GM19023 (cell line): Measurements from ENCODE around the gene GPD1.

Experiments
- ATAC-seq: cut with Tn5 transposase; IDR thresholded peaks from one replicate; pipeline ENCODE4 v1.9.1; 2021; ENCODE audit warnings: mild to moderate bottlenecking, moderate library complexity; ENCODE audit not compliant: unreplicated experiment

The GPD1 gene

DNA sequence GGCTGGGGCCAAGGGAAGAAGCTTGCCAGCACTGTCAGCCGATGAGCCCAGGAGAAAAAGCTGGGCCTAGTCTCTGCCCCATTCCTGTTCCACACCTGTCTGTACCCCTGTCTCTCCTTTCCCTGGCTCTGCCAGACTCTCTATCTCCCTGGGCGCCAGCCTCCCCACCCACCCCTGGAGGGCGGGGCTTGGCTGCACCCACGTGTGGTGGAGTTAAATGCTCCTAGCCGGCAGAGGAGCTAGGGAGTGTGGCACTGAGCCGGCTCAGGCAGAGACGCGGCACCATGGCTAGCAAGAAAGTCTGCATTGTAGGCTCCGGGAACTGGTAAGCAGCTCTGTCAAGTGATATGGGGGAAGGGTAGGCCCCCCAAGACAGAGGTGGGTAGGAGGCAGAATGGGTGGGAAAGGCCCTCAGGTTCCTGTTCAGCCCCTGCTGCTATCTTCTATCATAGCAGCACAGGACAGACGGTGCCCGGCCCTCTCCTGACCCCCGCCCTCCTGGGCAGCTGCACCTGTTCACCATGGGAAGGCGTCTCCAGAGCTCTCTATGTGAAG, at the start of gene GPD1:
Gene GPD1, plus strand, starts transcription at position 242 of the 555 bp plus-strand sequence. Its CDS starts 43 bp downstream, at position 285.
- ATAC-seq = no peak

DNA sequence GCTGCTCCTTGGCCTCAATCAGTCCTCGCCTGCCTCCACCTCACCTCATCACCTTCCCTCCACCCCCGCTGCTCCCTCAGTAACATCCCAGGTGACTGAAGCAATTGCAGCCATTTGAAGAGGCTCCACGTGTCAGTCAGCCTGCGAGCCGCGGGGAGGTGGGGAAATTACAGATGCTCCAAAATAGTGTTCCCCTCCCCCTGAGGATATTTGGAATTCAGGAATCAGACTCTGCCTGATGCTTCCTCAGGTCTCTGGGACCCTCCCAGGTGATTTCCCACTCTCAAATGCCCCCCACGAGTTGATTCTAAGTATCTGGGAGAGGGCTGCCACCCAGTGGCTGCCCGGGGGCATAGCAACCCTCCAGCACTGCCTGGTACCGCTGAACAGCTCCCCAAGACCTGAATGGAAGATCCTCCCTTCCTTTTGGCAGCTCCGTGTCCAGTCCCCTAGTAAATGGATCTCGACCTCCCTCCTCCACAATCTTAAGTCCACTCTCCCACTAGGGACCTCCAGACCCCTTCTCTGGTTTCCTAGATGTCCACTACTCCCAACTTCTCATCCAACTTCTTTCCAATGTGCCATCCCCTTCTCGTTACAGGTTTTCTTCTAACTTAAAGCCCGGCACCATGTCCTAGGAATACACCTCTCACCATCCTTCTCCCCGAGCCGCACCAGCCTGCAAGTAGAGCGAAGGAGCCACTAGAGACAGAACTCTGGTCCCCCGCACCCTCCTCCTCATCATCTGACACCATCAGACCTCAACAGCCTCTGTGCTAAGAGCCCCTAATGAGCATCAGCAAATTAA, 47.8 kb upstream of the GPD1 start:
- no peak for ATAC-seq

DNA sequence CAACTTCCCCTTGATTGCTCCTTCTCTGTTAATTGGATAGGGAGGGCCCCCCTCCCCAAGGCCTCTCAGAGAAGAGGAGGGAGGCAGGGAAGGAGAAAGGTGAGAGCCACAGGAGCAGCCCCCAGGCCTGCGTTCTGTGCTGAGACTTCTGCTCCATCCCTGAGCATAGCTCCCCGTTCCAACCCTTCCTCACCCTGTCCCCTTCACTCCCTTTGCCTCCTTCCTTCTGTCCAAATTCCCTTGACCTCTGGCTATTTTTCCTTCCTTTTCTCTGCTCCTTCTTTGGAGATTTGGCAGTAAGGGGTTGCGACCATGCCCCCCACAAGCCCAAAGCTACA, 47.2 kb upstream of the GPD1 start:
- ATAC-seq = no peak

DNA sequence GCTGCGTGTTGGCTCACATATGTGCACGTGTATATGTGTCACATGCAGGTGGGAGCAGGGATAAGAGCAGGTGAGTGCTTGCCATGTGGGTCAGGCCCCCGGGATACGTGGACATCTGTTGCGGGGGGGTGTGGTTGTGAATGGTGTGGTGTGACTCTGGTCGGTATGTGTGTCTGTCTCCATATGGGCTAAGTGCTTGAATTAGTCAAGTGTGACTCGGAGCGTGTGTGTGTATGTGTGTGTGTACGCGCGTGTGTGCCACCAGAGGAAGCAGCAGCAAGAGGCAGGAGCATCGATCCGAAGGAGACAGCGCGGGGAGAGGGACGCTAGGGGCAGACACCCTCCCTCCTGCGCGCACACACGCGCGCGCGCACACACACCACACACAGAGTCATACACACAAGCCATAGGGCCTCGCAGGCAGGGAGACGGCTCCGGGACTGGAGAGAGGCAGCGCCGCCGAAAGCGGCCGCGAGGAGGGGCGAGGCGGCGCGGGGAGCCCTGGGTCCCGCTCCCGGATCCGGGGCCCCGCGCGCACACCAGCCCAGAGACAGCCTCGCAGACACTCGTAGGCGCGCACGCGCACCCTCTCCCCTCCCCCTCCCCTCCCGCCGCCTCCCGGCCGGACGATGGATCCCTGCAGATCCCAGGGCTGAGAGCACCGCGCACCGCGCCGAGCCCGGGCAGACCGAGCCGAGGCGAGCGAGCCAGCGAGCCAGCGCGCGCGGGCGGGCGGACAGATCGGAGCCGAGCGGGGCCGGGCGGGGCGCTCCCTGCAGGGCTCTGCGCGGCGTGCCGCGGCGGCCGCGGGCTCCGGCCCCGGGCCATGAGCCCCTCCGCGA, 46.6 kb upstream of the GPD1 start, which contains the start of gene ASIC1:
Gene ASIC1, plus strand, starts transcription at position 597 of the 842 bp plus-strand sequence. CDS start 1,171 bp downstream, outside the sequence.
- ATAC-seq = no peak

DNA sequence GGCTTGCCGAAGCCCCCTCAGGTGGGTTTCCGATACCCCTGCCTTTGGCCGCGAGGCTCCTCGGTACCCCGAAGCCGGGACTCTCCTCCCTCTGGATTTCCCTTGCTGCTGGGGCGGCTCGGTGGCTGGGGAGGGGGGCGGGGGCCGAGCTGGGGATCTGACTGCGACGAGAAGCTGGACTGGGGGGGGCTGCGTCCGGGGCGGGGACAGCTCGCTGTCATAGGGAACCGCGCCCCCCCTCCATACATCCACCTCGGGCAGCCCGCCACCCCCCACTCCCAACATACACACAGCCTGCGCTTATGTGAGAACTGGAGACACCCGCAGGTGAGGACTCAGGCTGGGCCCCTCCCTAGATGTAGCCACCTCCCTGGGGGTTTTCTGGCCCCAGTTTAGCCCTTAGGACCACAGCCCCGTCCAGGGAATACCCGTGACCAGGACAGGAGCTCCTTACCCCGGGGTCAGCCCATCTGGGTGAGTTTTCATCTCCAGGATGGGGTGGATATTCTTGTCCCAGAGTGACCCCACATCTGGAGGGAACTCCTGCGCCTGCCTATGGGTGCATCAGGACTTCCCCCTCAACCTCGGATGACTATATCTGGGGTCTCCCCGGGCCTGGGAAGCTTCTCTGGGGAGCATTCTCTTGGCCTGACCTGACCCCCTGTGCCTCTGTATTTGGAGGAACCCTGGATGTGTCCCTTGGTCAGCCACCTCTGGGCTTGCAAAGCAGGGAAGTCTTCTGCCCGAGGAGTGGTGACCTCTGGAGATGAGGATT, 45.7 kb upstream of the GPD1 start:
- no peak for ATAC-seq

DNA sequence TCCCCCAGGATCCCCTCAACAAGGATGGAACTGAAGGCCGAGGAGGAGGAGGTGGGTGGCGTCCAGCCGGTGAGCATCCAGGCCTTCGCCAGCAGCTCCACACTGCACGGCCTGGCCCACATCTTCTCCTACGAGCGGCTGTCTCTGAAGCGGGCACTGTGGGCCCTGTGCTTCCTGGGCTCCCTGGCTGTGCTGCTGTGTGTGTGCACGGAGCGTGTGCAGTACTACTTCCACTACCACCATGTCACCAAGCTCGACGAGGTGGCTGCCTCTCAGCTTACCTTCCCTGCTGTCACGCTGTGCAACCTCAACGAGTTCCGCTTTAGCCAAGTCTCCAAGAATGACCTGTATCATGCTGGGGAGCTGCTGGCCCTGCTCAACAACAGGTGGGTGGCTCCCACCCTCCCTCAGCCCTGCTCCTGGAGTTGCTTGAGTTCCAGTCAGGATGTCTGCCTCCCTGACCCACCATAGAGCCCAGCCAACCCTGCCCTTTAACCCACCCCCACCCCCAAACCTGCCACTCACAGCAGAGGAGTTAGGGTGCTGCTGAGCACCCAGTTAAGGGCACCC, 45.0 kb upstream of the GPD1 start:
- ATAC-seq = no peak

DNA sequence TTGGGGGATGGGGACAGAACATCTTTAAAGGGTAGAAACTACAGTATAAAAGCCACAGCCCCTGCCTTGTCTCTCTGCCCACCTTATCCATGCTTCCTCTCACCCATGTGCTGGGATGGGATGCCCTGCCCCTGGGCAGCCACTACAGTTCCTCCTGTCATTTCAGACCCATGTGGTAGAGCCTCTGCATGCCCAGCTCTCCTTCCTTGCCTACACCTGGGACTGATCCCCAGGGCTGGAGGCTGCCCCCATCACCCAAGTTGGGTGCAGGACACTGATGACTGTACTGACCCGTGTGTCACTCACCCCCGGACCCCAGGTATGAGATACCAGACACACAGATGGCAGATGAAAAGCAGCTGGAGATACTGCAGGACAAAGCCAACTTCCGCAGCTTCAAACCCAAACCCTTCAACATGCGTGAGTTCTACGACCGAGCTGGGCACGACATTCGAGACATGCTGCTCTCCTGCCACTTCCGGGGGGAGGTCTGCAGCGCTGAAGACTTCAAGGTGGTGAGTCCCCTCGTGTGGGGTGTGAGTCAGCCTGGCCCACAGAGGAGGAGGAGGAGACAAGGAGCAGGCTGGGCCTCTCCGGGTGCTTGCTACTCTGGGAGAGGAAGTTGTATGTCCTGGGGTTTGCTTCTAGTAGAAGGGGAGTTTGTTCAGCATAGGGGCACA, 44.2 kb upstream of the GPD1 start:
- ATAC-seq = no peak

DNA sequence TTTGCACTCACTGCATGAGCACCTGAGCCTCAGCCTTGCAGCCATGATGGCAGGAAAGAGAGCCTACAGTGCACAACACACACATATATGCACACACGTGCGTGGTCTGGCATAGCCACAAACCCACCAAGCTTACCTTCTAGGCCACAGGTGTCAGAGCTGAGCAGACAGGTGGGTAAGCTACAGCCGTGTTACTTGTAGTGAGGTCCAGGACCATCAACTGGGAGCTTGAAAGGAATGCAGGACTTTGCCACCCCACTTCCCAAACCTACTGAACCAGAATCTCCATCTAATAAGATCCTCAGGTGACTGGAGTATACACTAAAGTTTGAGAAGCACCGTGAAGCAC, 43.7 kb upstream of the GPD1 start:
- no peak for ATAC-seq

DNA sequence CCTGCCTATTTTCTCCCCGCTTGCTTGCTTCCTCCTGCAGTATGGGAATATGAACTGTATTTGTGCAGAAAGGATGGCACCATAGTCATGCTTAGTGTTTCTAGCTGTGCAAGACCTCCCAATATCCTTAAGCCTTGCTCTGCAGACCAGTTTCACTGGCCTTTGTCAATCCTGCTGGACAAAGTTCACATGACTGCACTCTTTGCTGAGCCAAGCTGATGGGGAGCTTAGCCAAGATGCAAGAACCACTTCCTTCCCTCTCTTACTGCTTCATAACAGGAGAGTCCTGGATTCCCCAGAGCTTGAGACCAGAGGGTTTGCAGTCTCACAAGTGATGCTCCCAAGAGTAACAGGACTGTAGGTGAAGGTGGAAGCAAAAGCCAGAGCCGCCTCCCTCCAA, 42.6 kb upstream of the GPD1 start:
- no peak for ATAC-seq

DNA sequence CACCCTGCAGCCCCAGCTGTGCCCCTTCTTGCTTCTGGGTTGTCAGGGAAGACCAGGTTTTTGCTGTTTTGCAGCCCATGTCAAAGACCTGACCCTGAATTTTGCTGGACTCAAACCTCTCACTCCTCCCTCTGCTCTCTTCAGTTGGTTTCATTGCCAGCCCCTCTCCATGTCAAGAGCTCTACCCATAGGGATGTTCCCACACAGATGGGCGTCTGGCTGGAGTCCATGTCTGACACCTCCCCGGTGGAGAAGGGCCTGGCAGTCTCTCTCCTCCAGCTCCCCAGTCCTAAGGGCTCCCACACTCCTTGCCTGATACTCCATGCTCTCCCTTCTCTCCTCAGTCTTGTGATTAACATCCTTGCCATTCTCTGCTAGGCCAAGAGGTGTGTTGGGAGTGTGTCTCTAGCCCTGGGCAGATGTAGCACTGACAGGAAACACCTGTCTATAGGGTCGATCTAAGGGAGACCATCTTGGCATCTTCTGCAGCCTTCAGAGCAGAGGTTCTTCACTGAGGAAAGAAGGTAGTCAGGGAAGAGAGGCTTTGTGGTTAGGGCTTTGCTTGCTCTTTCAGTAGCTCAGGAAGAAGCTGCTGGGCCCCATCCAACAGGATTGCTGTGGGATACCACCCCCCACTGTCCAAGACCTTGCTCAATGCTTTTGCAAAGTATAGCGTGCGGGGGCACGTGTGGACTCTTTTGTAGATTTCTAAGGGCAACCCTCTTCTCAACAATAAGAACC, 41.7 kb upstream of the GPD1 start:
- no peak for ATAC-seq

DNA sequence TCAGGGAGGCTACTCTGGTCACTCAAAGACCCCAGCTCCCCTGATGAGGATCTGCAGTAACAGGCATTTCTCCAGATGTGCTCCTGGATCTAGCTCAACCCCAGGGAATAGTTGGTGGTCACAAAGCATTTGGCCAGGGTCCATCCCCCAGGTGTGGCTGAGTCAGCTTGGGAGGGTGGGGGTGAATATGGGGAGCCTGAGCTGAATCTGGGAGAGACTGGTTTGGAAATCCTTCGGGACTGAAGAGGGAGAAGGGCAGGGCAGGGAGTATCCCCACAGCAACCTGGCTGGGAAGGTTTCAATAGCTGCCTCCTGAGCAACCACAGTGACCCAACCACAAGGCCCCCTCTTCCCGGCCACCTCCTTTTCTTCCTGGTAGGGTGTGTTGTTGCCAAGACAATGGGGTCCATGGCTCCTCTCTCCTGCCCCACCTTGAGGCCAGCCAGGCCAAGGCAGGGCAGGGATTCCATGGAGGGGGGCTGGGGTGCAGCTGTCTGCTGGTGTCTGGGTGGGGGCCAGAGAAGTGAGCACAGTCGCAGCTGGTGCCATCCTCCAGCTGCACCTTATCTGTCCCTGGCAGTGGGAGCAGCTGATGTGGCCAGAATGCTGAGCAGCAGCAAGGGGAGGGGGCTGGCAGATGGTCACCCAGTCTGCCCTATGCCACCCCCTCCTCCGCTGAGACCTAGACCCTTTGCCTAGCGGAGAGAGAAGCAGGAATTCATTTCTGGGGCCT, 40.9 kb upstream of the GPD1 start:
- no peak for ATAC-seq

DNA sequence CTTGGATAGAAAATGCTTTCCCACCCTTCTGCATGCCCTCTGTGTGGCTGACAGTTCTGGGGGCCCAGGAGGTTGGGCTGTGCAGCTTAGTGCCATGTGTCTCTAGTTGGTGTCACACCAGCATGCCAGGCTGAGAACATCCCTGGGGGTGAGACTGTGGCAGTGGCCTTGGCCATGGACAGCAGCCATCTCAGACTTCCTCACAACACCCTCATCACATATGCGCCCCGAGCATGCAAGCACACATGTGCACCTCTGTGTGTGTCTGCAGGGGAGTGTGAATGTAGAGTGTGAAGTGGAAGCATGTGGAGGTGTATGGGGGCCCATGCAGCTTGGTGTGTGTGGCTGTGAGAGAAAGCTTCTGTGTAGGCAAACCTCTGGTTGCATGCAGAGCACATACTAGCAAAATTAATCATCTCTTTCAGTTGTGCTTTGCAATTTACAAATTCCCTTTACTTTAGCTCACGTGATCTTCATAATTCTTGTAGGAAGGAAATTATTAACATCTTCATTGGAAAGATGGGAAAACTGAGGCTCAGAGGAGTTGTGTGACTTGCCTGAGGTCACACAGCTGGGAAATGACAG, 38.0 kb upstream of the GPD1 start:
- no peak for ATAC-seq

DNA sequence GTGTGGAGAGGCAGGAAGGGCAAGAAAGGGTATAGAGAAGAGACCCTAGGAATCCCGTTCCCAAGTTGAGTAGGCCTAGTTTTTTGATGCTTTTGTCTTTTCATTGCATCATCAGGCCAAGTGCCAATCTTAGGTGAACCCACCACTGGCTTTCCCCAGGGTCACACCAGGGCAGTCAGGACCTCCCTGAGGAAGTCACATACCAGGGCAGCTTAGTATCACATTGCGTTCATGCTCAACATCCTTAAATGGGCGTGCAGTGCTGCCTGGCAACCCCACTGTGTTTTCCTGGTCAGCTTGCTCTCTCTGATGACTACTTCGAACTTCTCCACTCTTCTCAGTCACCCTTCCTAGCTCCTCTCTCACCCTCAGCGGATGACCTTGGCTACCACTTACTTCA, 37.4 kb upstream of the GPD1 start:
- ATAC-seq = no peak

DNA sequence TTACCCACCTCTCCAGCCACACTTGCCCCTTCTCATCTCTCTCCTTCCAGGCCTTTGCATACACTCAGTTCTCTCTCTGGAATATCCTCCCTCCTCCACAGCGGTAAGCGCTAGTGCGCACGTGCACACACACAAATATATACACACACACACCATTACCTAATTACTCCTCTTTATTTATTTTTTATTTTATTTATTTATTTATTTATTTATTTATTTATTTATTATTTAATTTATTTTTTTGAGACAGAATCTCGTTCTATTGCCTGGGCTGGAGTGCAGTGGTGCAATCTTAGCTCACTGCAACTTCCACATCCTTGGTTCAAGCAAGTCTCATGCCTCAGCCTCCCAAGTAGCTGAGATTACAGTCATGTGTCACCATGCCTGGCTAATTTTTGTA, 34.7 kb upstream of the GPD1 start:
- no peak for ATAC-seq

DNA sequence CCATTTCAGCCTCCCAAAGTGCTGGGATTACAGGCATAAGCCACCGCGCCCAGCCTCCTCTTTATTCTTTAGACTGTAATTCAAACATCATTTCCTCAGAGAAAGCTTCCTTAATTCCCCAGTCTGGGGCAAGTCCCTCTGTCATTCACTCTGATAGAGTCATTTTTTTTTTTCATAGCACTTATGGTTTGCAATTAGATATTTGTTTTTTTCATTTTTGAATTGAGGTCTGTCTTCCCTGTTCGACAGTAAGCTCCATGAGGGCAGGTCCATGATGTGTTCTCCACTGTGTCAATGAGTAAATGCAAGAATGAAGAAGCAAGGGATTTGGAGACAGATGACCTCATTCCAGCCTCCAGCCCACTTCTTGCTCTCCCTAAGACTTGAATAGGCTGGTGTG, 34.3 kb upstream of the GPD1 start:
- no peak for ATAC-seq

DNA sequence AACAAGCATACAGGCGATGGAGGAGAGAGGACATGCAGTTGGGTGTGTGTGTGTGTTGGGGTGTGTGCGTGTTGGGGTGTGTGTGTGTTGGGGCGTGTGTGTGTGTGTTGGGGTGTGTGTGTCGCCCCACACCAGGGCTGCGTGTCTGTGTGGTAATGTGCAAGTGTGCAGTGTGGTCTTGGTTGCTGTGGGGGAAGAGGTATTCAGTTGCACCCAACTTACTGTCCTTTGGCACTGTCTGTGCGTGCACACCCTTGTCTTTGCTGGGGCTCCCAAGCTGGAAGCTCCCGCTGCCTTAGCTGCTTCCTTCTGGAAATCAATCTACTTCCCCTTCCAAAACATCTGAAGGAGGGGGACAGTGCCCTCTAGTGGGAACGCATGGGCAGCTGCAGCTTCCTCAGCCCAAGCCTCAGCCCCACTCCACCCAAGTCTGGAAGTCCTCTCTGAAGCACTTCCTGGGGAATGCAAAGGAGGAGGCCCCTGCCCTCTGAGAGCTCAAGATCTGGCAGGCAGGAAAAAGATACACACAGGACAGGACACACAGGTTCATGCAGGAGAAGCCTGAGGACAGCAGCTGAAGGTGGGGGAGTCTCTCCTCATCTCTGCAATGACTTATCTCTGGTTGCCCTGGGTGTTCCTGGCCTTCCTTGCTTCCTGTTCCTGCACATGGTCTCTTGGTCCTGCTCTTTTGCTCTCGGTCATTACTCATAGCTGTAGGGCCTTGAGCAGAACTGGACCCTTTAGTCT, 33.3 kb upstream of the GPD1 start:
- no peak for ATAC-seq

DNA sequence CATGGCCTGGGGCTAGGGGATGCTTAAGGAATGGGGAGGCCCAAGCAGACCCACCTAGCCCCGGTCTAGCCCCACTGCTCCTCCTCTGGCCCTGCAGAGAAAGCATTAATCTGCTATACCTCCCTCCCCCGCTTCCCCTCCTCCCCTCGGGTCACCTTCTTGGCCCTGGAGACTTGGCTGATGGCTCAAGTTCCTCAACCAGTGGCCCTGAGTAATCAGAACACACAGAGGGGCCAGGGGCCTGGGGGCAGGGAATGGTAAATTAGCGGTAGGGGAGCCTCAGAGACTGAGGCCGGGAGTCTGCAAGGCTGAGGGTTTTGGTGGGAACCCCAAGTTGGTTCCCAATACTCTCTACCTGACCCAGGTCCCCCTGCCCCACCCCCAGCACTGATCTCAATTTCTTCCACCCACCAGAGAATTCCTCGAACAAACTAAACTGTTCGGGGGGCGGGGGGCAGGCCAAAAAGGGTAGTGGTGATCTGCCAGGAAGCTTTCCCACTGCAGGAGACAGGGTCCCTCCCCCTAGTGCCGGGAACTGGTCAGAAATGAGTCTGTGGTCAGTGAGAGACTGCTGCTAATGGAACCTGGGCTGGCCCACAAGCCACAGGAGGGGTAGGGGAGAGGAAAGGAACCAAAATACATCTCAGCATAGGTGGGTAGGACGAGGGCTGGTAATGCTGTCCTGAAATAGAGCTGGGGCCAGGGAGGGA, 31.5 kb upstream of the GPD1 start:
- no peak for ATAC-seq
